HFFc6 (cell line): ENCODE data around the gene ATF4. TPM values are rescaled to one million over a fixed set of nuclear protein-coding genes. Genes with fewer than 3 reads are reported as not detected.

Experiments
- DNase-seq: peaks from one replicate; pipeline ENCODE4 v3.0.0-alpha.2; 2018
- H3K27ac Mint-ChIP-seq: 2 replicates; pipeline ENCODE4 v1.8.0; 2020; ENCODE audit warnings: mild to moderate bottlenecking, mixed read lengths
- H3K27me3 Mint-ChIP-seq: 2 replicates; pipeline ENCODE4 v1.8.0; 2021; ENCODE audit warnings: mild to moderate bottlenecking, moderate library complexity, mixed read lengths; ENCODE audit not compliant: insufficient read depth
- H3K36me3 Mint-ChIP-seq: 2 replicates; pipeline ENCODE4 v1.8.0; 2021; ENCODE audit warnings: low read depth, mixed read lengths
- H3K4me1 Mint-ChIP-seq: 2 replicates; pipeline ENCODE4 v1.8.0; 2020; ENCODE audit warnings: low read depth, mixed read lengths
- H3K4me3 Mint-ChIP-seq: 2 replicates; pipeline ENCODE4 v1.8.0; 2020; ENCODE audit warnings: mild to moderate bottlenecking, moderate library complexity, mixed read lengths
- H3K9me3 Mint-ChIP-seq: 2 replicates; pipeline ENCODE4 v1.8.0; 2020; ENCODE audit warnings: mild to moderate bottlenecking, mixed read lengths
- total RNA-seq, 6 experiments: library from RNA; stranded (reverse); fragmentation: NEBNext Ultra II Directional; extraction: Animal tissue kit (Norgen Biotek cat#: 25700); gene quantifications; 2 replicates in 1 of 6; 3 replicates in 5 of 6; pipeline ENCODE4 v1.2.3, GENCODE V29; 2021
- TF ChIP-seq, protein P1 (sequence below): fragments of 200-600 bp; sonication (generic); IDR thresholded peaks from 2 replicates; pipeline ENCODE4 v1.5.0; 2021; ENCODE audit warnings: antibody characterized with exemption, mild to moderate bottlenecking

Gene ATF4
- total RNA-seq, 6 experiments from 2014 or later = 227 to 271 (median 249) TPM

DNA sequence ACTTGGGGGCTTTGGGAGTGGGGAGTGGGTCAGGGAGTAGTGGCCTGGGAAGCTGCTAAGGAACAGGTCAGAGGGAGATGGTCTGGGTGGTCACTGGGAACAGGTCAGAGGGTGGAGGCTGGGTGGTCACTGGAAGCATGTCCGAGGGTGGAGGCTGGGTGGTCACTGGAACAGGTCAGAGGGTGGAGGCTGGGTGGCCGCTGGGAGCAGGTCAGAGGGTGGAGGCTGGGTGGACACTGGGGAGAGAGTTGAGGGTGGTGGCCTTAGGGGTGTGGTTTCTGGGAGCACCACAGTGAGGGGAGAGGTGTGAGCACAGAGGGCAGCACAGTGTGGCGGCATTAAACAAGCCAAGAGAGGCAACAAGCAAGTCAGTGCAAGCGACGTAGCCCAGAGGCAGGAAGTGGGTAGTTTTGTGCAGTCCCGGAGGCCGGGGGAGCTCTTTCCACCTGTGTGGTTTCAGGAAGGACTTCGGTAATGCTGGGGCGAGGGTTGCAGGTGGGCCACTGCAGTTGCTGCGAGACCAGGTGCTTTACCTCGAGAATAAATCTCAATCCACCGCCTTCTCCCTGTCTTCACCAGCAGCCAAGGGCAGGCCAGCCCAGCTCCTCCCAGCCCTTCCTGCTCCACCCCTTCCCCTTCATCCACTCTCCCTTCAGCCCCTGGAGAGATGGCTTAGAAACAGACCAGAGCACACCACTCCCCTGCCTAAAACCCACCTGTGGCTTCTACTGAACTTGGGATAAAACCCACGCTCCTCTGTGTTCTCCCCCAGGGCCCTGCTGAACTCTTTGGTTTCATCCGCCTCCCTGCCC is 47.0 kb downstream of the ATF4 start:
- Mint-ChIP-seq H3K9me3 (peaks cover 8% of the 10 kb centered on the region), H3K4me1 (no peaks in the 10 kb centered on the region), H3K4me3 (no peak overlapping the region), H3K36me3 (no peaks in the 10 kb centered on the region), H3K27ac (no peak overlapping the region), H3K27me3 (peaks cover 8% of the 10 kb centered on the region)
- TF ChIP-seq, protein P1, sequence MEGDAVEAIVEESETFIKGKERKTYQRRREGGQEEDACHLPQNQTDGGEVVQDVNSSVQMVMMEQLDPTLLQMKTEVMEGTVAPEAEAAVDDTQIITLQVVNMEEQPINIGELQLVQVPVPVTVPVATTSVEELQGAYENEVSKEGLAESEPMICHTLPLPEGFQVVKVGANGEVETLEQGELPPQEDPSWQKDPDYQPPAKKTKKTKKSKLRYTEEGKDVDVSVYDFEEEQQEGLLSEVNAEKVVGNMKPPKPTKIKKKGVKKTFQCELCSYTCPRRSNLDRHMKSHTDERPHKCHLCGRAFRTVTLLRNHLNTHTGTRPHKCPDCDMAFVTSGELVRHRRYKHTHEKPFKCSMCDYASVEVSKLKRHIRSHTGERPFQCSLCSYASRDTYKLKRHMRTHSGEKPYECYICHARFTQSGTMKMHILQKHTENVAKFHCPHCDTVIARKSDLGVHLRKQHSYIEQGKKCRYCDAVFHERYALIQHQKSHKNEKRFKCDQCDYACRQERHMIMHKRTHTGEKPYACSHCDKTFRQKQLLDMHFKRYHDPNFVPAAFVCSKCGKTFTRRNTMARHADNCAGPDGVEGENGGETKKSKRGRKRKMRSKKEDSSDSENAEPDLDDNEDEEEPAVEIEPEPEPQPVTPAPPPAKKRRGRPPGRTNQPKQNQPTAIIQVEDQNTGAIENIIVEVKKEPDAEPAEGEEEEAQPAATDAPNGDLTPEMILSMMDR = no peak
- DNase-seq = no peak

DNA sequence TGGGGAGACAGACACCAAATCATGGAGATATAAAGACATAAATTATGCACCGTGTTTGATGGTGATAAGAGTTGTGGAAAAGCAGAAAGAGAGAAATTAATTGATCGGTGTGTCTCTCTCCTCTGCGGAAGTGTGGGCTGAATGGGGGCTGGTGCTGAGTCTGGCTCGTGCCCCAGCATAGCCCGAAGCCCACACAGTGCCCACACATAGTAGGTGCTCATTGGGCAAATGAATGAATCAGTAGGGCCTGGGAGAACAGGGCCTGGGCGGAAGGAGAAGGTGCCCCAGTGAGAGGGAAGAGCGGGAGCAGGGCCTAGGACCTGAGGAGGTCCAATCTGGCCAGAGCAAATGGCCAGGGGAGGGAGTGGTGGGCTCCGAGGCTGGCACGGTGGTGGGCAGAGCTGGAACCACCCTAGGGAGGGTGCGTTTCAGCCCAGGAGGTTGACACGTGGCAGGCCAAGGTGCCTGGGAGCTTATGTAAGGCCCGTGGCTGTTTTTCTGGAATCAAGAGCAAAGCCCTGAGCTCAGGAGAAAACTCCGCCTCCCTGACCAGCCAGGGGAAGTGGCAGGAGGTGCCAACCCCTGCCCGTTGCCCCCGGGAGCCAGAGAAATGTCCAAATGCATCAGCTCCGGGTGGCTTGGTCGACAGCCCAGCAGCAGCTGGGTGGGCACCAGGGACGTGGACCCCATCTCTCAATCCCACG is 48.1 kb downstream of the ATF4 start:
- Mint-ChIP-seq H3K36me3 (no peaks in the 10 kb centered on the region), H3K4me3 (no peak overlapping the region), H3K9me3 (peaks cover 8% of the 10 kb centered on the region), H3K27ac (no peak overlapping the region), H3K27me3 (peaks cover 8% of the 10 kb centered on the region), H3K4me1 (no peaks in the 10 kb centered on the region)
- TF ChIP-seq, protein P1 = no peak
- DNase-seq = no peak

DNA sequence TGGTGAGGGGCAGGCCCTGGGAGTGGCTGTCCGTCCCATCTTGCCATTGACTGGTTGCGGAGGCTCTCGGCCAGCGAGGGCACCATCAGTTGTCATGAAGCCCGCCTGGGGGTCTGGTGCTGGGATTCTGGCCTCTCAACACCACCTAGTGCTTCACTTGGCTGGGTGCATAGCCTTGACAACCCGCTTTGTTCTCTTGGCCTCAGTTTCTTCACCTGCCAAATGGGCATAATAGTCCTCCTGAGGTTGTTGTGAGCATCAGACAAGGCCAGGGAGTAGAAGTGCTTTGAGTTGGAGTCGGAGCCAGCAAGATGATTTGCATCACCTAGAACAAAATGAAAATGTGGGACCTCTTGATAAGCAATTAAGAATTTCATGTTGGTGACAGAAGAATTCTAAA is 48.7 kb downstream of the ATF4 start:
- H3K4me3 Mint-ChIP-seq = no peak overlapping the region
- H3K27me3 Mint-ChIP-seq = peaks cover 9% of the 10 kb centered on the region
- DNase-seq = no peak
- H3K36me3 Mint-ChIP-seq = no peaks in the 10 kb centered on the region
- TF ChIP-seq, protein P1 = no peak
- peaks cover under 1% of the 10 kb centered on the region; the same call in 1 of the 2 replicates for H3K4me1 Mint-ChIP-seq
- no peak overlapping the region for H3K27ac Mint-ChIP-seq
- peaks cover 8% of the 10 kb centered on the region for H3K9me3 Mint-ChIP-seq

DNA sequence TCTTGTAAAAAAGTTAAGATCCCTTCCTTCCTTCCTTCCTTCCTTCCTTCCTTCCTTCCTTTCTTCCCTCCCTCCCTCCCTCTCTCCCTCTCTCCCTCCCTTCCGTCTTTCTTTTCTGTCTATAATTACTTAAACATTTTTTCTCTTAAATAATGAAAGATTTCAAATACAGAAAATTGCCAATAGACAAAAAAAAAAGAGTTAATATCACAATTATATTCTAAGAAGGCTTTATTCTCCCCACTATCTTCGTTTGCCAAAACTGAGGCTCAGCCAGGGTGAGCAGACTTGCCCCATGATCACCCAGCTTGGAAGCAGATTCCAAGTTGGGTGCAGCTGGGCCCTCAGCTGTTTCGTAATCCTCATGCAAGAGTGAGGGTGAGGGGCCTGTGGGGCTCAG is 49.9 kb downstream of the ATF4 start:
- no peak overlapping the region for H3K4me3 Mint-ChIP-seq
- H3K27me3 Mint-ChIP-seq = peaks cover 12% of the 10 kb centered on the region
- TF ChIP-seq, protein P1 = no peak
- H3K27ac Mint-ChIP-seq = no peak overlapping the region
- H3K9me3 Mint-ChIP-seq = peaks cover 8% of the 10 kb centered on the region
- H3K4me1 Mint-ChIP-seq = peaks cover 12% of the 10 kb centered on the region
- no peaks in the 10 kb centered on the region for H3K36me3 Mint-ChIP-seq
- DNase-seq = no peak

DNA sequence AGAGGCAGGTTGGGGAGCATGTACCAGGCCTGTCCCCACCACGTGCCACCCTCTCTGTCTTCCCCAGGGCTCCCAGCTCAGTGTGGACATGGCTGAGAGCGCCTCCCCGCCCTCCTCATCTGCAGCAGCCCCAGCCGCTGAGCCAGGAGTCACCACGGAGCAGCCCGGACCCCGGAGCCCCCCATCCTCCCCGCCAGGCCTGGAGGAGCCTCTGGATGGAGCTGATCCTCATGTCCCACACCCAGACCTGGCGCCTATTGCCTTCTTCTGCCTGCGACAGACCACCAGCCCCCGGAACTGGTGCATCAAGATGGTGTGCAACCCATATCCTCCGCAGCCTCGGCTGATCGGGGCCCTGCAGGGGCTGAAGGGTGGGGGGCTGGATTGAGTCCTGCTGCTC is 50.3 kb downstream of the ATF4 start, which contains the start of gene CACNA1I:
TSS of gene CACNA1I (plus strand) at position 89 of the 400 bp plus-strand sequence. CDS start at position 89, 0 bp downstream.
- Mint-ChIP-seq H3K4me3 (no peak within 1 kb of the TSS), H3K9me3 (peaks cover 4% of the 10 kb centered on the region), H3K36me3 (no peaks in the 10 kb centered on the region), H3K27ac (no peak within 1 kb of the TSS), H3K27me3 (peaks cover 8% of the 10 kb centered on the region), H3K4me1 (peaks cover 16% of the 10 kb centered on the region)
- TF ChIP-seq, protein P1 = no peak
- DNase-seq = no peak
